GM18870 (cell line): Measurements from ENCODE around the gene P3H3.
"Not testable (repeated sequence)": the region's sequence is repeated elsewhere in the genome, so short reads cannot be mapped to it uniquely, and the experiment has no call there.

Source experiments
- ATAC-seq: cut with Tn5 transposase; IDR thresholded peaks from one replicate; pipeline ENCODE4 v1.9.1; 2021; ENCODE audit warnings: moderate library complexity; ENCODE audit not compliant: unreplicated experiment

P3H3 gene

GRCh38 chr12:6863586-6864321 lies 35.5 kb downstream of the P3H3 start:
- ATAC-seq: no peak

GRCh38 chr12:6865307-6865706 lies 37.1 kb downstream of the P3H3 start:
- not testable (repeated sequence) for ATAC-seq

- ATAC-seq: no peak
These were observed 38.1 kb downstream of the P3H3 start for GRCh38 chr12:6866163-6866919.

- ATAC-seq: no peak
These were observed 38.8 kb downstream of the P3H3 start for GRCh38 chr12:6866920-6867412.

- peak; percentile 31 for ATAC-seq
These were observed 39.4 kb downstream of the P3H3 start, which contains the start of gene TPI1 for GRCh38 chr12:6867413-6868210. TSS of gene TPI1 (plus strand) at chr12:6867531. CDS start at chr12:6867567, 36 bp downstream.

GRCh38 chr12:6868211-6869048 lies 40.2 kb downstream of the P3H3 start:
- no peak for ATAC-seq

- ATAC-seq: no peak
These were observed 41.1 kb downstream of the P3H3 start for GRCh38 chr12:6869049-6870021.

GRCh38 chr12:6870304-6870703 lies 42.1 kb downstream of the P3H3 start:
- ATAC-seq: not testable (repeated sequence)

GRCh38 chr12:6871052-6871957 lies 43.1 kb downstream of the P3H3 start:
- ATAC-seq: no peak

GRCh38 chr12:6872073-6873048 lies 44.2 kb downstream of the P3H3 start:
- ATAC-seq: no peak

- ATAC-seq: no peak
These were observed 45.1 kb downstream of the P3H3 start, which contains the start of gene SPSB2 for GRCh38 chr12:6873094-6874014. TSS of gene SPSB2 (minus strand) at chr12:6873303. CDS start at chr12:6872901, 402 bp downstream.

- not testable (repeated sequence) for ATAC-seq
These were observed 45.8 kb downstream of the P3H3 start for GRCh38 chr12:6874015-6874368.

GRCh38 chr12:6879824-6880223 lies 51.6 kb downstream of the P3H3 start:
- not testable (repeated sequence) for ATAC-seq

GRCh38 chr12:6883252-6883651 lies 55.0 kb downstream of the P3H3 start:
- no peak for ATAC-seq

- no peak for ATAC-seq
These were observed 55.5 kb downstream of the P3H3 start for GRCh38 chr12:6883683-6884082.

GRCh38 chr12:6884539-6884938 lies 56.3 kb downstream of the P3H3 start:
- no peak for ATAC-seq
